ENCODE data around the gene IL6ST. TPM values are rescaled to one million over a fixed set of nuclear protein-coding genes. Genes with fewer than 3 reads are reported as not detected.
"Not testable (repeated sequence)": the region's sequence is repeated elsewhere in the genome, so short reads cannot be mapped to it uniquely, and the experiment has no call there.

Gene IL6ST
- 100 to 1,000 TPM; 112 to 133 (median 114) TPM for polyA plus RNA-seq (ENCODE audit: insufficient read length in 3 of 3)
- long read RNA-seq, donor 1, full-length matches to known transcripts, result 19 of 12,061 reads
- long read RNA-seq, donor 1, partial matches to known transcripts, result 11,848 of 12,061 reads
- long read RNA-seq, donor 1, other reads (novel, unspliced or antisense), result 194 of 12,061 reads
- long read RNA-seq, donor 2, full-length matches to known transcripts, result 17 of 9,071 reads
- long read RNA-seq, donor 2, partial matches to known transcripts, result 8,959 of 9,071 reads
- long read RNA-seq, donor 2, other reads (novel, unspliced or antisense), result 95 of 9,071 reads
- long read RNA-seq, donor 3, full-length matches to known transcripts, result 10 of 118 reads
- long read RNA-seq, donor 3, partial matches to known transcripts, result 0 of 118 reads
- long read RNA-seq, donor 3, other reads (novel, unspliced or antisense), result 108 of 118 reads
- long read RNA-seq, donor 4, full-length matches to known transcripts, result 8 of 10,859 reads
- long read RNA-seq, donor 4, partial matches to known transcripts, result 10,670 of 10,859 reads
- long read RNA-seq, donor 4, other reads (novel, unspliced or antisense), result 181 of 10,859 reads
- long read RNA-seq, donor 5, full-length matches to known transcripts, result 10 of 53 reads
- long read RNA-seq, donor 5, partial matches to known transcripts, result 7 of 53 reads
- long read RNA-seq, donor 5, other reads (novel, unspliced or antisense), result 36 of 53 reads
- long read RNA-seq, donor 6, full-length matches to known transcripts, result 28 of 28 reads
- long read RNA-seq, donor 6, partial matches to known transcripts, result 0 of 28 reads
- long read RNA-seq, donor 6, other reads (novel, unspliced or antisense), result 0 of 28 reads
- long read RNA-seq, donor 7, full-length matches to known transcripts, result 36 of 11,564 reads
- long read RNA-seq, donor 7, partial matches to known transcripts, result 11,432 of 11,564 reads
- long read RNA-seq, donor 7, other reads (novel, unspliced or antisense), result 96 of 11,564 reads
- long read RNA-seq, donor 8, full-length matches to known transcripts, result 8 of 26 reads
- long read RNA-seq, donor 8, partial matches to known transcripts, result 0 of 26 reads
- long read RNA-seq, donor 8, other reads (novel, unspliced or antisense), result 18 of 26 reads
- long read RNA-seq, donor 9, full-length matches to known transcripts, result 14 of 157 reads
- long read RNA-seq, donor 9, partial matches to known transcripts, result 0 of 157 reads
- long read RNA-seq, donor 9, other reads (novel, unspliced or antisense), result 143 of 157 reads
- long read RNA-seq, donor 10, full-length matches to known transcripts, result 14 of 8,536 reads
- long read RNA-seq, donor 10, partial matches to known transcripts, result 8,343 of 8,536 reads
- long read RNA-seq, donor 10, other reads (novel, unspliced or antisense), result 179 of 8,536 reads
- long read RNA-seq, donor 11, full-length matches to known transcripts, result 18 of 7,155 reads
- long read RNA-seq, donor 11, partial matches to known transcripts, result 7,097 of 7,155 reads
- long read RNA-seq, donor 11, other reads (novel, unspliced or antisense), result 40 of 7,155 reads
- long read RNA-seq, donor 12, full-length matches to known transcripts, result 33 of 81 reads
- long read RNA-seq, donor 12, partial matches to known transcripts, result 5 of 81 reads
- long read RNA-seq, donor 12, other reads (novel, unspliced or antisense), result 43 of 81 reads
- long read RNA-seq, donor 13, full-length matches to known transcripts, result 16 of 6,783 reads
- long read RNA-seq, donor 13, partial matches to known transcripts, result 6,620 of 6,783 reads
- long read RNA-seq, donor 13, other reads (novel, unspliced or antisense), result 147 of 6,783 reads
- long read RNA-seq, donor 14, full-length matches to known transcripts, result 29 of 300 reads
- long read RNA-seq, donor 14, partial matches to known transcripts, result 14 of 300 reads
- long read RNA-seq, donor 14, other reads (novel, unspliced or antisense), result 257 of 300 reads
- long read RNA-seq, donor 15, full-length matches to known transcripts, result 20 of 16,534 reads
- long read RNA-seq, donor 15, partial matches to known transcripts, result 16,098 of 16,534 reads
- long read RNA-seq, donor 15, other reads (novel, unspliced or antisense), result 416 of 16,534 reads
- long read RNA-seq, donor 16, full-length matches to known transcripts, result 10 of 151 reads
- long read RNA-seq, donor 16, partial matches to known transcripts, result 0 of 151 reads
- long read RNA-seq, donor 16, other reads (novel, unspliced or antisense), result 141 of 151 reads

- peak; percentile 70 for DNase-seq
Measured at GRCh38 chr5:55994495-55994997, at the start of gene IL6ST. IL6ST (minus strand) TSS chr5:55994963; CDS start chr5:55976278, 18,685 bp downstream.

- no peak for DNase-seq
Measured at GRCh38 chr5:56039985-56040384, 45.2 kb upstream of the IL6ST start.

DNA sequence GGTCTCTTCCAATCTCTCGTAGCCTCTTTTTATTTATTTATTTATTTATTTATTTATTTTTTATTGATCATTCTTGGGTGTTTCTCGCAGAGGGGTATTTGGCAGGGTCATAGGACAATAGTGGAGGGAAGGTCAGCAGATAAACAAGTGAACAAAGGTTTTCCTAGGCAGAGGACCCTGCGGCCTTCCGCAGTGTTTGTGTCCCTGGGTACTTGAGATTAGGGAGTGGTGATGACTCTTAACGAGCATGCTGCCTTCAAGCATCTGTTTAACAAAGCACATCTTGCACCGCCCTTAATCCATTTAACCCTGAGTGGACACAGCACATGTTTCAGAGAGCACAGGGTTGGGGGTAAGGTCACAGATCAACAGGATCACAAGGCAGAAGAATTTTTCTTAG, 43.4 kb upstream of the IL6ST start:
- DNase-seq, result not testable (repeated sequence)

DNA sequence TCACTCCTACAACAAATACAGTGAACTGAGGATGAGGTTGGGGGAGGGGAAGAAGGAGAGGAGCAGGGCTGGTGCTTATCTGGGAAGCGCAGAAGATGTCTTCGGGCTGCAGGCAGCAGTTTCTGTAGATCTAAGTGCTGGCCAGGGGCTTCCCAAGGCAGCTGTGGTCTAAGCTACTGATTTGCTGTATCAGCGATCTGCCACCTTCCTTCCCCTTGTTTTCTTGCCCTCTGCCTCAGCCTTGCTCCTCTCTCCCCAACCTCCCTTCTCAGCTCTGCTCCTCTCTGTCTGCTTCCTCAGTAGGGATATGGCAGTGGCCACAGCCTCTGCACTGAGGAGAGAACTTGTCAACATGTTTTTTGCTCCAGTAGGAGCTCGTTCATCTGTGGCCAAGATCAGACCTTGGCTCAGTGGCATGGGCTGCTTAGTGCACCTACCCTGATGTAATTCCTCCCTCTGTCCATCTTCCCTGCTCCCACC, 42.8 kb upstream of the IL6ST start:
- DNase-seq, result no peak

DNA sequence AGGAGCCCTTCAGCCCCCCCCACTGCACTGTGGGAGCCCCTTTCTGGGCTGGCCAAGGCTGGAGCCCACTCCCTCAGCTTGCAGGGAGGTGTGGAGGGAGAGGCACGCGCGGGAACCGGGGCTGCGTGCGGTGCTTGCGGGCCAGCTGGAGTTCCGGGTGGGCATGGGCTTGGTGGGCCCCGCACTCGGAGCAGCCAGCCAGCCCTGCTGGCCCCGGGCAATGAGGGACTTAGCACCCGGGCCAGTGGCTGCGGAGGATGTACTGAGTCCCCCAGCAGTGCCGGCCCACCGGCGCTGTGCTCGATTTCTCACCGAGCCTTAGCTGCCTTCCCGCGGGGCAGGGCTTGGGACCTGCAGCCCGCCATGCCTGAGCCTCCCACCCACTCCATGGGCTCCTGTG, 40.6 kb upstream of the IL6ST start:
- DNase-seq, result not testable (repeated sequence)

GRCh38 chr5:56029871-56030630, 35.3 kb upstream of the IL6ST start:
- not testable (repeated sequence) for DNase-seq

GRCh38 chr5:56029457-56029856, 34.7 kb upstream of the IL6ST start:
- DNase-seq, result no peak

DNA sequence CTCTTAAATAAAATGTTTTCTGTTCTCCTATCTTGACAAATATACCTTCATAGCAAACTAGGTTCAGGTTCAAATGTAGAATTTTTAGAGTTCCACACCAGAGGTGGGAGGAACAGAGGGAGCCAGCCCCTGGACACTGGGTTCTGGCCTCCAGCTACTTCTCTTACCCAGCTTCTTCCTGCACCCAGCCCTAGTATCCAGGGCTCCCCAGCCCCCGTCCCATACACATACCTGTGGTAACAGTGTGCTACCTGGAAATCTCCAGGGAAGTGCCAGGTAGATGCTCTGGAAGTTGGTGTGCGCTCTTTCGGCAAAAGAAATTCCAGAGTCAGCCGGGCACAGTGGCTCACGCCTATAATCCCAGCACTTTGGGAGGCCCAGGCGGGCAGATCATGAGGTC, 33.9 kb upstream of the IL6ST start:
- no peak for DNase-seq

GRCh38 chr5:56026863-56027300, 32.1 kb upstream of the IL6ST start:
- no peak for DNase-seq

- DNase-seq, result no peak
Measured at GRCh38 chr5:56025151-56025885, 30.6 kb upstream of the IL6ST start.

- DNase-seq, result no peak
Measured at GRCh38 chr5:56024810-56025150, 30.0 kb upstream of the IL6ST start.

- DNase-seq, result no peak
Measured at GRCh38 chr5:56023296-56023695, 28.5 kb upstream of the IL6ST start.

DNA sequence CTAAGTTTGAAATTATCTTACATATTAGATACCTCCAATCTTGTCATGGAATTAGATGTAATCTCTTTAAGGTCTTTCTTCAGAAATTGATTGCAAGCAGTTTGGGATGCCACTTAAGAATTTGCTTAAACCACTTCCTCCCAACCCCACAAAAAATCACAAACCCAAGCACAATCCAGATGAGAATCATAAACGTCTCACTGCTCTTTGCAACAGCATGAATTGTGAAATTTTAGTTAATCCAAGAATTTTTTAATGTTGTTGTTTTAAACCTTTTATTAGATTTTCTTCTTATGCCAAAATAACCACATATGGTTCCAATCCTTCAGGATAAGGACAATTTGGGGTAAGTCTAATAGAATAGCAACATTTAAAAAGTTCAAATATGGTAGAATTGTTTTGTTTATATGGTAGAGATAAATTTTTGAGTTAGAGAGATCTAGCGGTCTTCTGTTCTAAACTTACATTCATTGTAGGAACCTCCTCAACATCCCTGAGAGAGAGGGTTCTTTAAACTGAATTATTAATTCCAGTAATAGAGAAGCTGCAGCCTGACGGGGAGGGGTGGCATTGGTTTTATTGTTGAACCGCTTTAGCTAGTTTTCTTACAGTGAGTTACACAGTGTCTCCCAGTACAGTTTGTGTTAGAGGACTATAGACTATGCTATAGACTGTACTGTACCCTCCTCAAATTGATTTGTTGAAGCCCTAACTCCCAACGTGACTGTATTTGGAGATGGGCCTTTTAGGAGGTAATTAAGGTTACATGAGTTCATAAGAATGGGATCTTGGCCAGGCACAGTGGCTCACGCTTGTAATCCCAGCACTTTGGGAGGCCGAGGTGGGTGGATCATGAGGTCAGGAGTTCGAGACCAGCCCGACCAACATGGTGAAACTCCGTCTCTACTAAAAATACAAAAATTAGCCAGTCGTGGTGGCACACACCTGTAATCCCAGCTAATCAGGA, 24.8 kb upstream of the IL6ST start:
- peak; percentile 45 for DNase-seq

GRCh38 chr5:56018832-56019231, 24.1 kb upstream of the IL6ST start:
- DNase-seq, result no peak

DNA sequence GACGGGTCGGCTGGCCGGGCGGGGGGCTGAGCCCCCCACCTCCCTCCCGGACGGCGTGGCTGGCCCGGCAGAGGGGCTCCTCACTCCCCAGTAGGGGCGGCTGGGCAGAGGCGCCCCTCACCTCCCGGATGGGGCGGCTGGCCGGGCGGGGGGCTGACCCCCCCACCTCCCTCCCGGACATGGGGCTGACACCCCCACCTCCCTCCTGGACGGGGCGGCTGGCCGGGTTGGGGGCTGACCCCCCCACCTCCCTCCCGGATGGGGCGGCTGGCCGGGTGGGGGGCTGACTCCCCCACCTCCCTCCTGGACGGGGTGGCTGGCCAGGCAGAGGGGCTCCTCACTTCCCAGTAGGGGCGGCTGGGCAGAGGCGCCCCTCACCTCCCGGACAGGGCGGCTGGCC, 19.9 kb upstream of the IL6ST start:
- not testable (repeated sequence) for DNase-seq

DNA sequence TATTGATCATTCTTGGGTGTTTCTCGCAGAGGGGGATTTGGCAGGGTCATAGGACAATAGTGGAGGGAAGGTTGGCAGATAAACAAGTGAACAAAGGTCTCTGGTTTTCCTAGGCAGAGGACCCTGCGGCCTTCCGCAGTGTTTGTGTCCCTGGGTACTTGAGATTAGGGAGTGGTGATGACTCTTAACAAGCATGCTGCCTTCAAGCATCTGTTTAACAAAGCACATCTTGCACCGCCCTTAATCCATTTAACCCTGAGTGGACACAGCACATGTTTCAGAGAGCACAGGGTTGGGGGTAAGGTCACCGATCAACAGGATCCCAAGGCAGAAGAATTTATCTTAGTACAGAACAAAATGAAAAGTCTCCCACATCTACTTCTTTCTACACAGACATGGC, 19.2 kb upstream of the IL6ST start:
- not testable (repeated sequence) for DNase-seq
